MCF 10A (cell line): ENCODE data around the gene TTC24. TPM values are rescaled to one million over a fixed set of nuclear protein-coding genes. Genes with fewer than 3 reads are reported as not detected.

Experiments used
- BruUV-seq: library from RNA; stranded (reverse); fragments of 400-500 nt; replicated peaks from 2 replicates; lab custom pipeline; 2021; lab: Mats Ljungman, UMichigan
- CTCF ChIA-PET: fragments of 300-600 bp; sonication (Branson Sonifier 250); formaldehyde crosslinking; extraction: SDS; loops from one replicate; lab custom pipeline; 2021; ENCODE audit warnings: antibody characterized with exemption, inconsistent platforms; lab: Yijun Ruan, JAX
- POLR2A ChIA-PET: fragments of 300-600, 350-650 bp; sonication (Branson Sonifier 250); formaldehyde crosslinking; extraction: SDS; loops from one replicate; lab custom pipeline; 2020; ENCODE audit warnings: antibody characterized with exemption, inconsistent platforms; lab: Yijun Ruan, JAX
- DNase-seq: peaks from one replicate; pipeline ENCODE4 v3.0.0-alpha.2; 2018; ENCODE audit not compliant: unreplicated experiment
- H3K27ac Mint-ChIP-seq: one replicate; pipeline ENCODE4 v1.8.0; 2022; ENCODE audit warnings: mild to moderate bottlenecking, low read depth, mixed read lengths; ENCODE audit not compliant: unreplicated experiment
- H3K27me3 Mint-ChIP-seq: one replicate; pipeline ENCODE4 v1.8.0; 2022; ENCODE audit warnings: mixed read lengths; ENCODE audit not compliant: insufficient read depth, unreplicated experiment
- H3K36me3 Mint-ChIP-seq: one replicate; pipeline ENCODE4 v1.8.0; 2022; ENCODE audit warnings: mild to moderate bottlenecking, moderate library complexity, mixed read lengths; ENCODE audit not compliant: insufficient read depth, unreplicated experiment
- H3K4me1 Mint-ChIP-seq: one replicate; pipeline ENCODE4 v1.8.0; 2022; ENCODE audit warnings: mixed read lengths; ENCODE audit not compliant: insufficient read depth, unreplicated experiment
- H3K4me3 Mint-ChIP-seq: one replicate; pipeline ENCODE4 v1.8.0; 2022; ENCODE audit warnings: mild to moderate bottlenecking, moderate library complexity, mixed read lengths; ENCODE audit not compliant: unreplicated experiment
- H3K9me3 Mint-ChIP-seq: one replicate; pipeline ENCODE4 v1.8.0; 2022; ENCODE audit warnings: mixed read lengths; ENCODE audit not compliant: unreplicated experiment
- CTCF ChIP-seq: fragments of 200-600 bp; IDR thresholded peaks from one replicate; pipeline ENCODE4 v1.8.0; 2022; ENCODE audit warnings: antibody characterized with exemption, mild to moderate bottlenecking; ENCODE audit not compliant: unreplicated experiment
- intact Hi-C: fragments of 100-400 bp; cut with micrococcal nuclease; formaldehyde crosslinking; loops from 2 replicates; pipeline ENCODE4 v1.14.1; 2022
- total RNA-seq: library from RNA; stranded (reverse); gene quantifications from 2 replicates; pipeline ENCODE4 v1.2.3, GENCODE V29; 2022

The TTC24 gene
- total RNA-seq, 1 experiment from 2014 or later, result not detected

- TF ChIP-seq CTCF, result no peak
- Mint-ChIP-seq H3K27me3 (no peaks in the 10 kb centered on the region), H3K36me3 (no peaks in the 10 kb centered on the region), H3K4me3 (no peak overlapping the region), H3K4me1 (peaks cover 6% of the 10 kb centered on the region), H3K27ac (no peak overlapping the region), H3K9me3 (no peaks in the 10 kb centered on the region)
- BruUV-seq, result no TSS peak
- intact Hi-C loops, result no loop called here
- ChIA-PET POLR2A (interaction anchor here (0.6 to 3.8 kb wide), 4 partner anchors 9 to 81 kb away, joined by 3 to 25 read pairs (median 5); partner anchors contain the start of genes GPATCH4 and NAXE), CTCF (interaction anchor here (0.6 to 2.8 kb wide), 13 partner anchors 10 to 1751 kb away, joined by 3 to 18 read pairs (median 5); partner anchors contain the start of gene NAXE)
- no peak for DNase-seq
Measured at GRCh38 chr1:156582388-156583017, 3.0 kb downstream of the TTC24 start.

GRCh38 chr1:156583821-156584622, 4.5 kb downstream of the TTC24 start:
- Mint-ChIP-seq H3K4me3 (no peak overlapping the region), H3K27me3 (no peaks in the 10 kb centered on the region), H3K36me3 (no peaks in the 10 kb centered on the region), H3K27ac (peak overlapping the region; percentile 75), H3K4me1 (peaks cover 6% of the 10 kb centered on the region), H3K9me3 (no peaks in the 10 kb centered on the region)
- no TSS peak for BruUV-seq
- intact Hi-C loops, result loop anchor here (1.0 kb wide), 1 partner anchor 24 kb away; no protein-coding TSS in a partner anchor
- POLR2A ChIA-PET, result interaction anchor here (0.7 kb wide), 1 partner anchor 71 kb away, joined by 3 read pairs; no protein-coding TSS in a partner anchor
- TF ChIP-seq CTCF, result peak; percentile 98
- CTCF ChIA-PET, result interaction anchor here (0.6 to 5.9 kb wide), 13 partner anchors 8 to 210 kb away, joined by 3 to 64 read pairs (median 3); partner anchors contain the start of genes GPATCH4 and NAXE
- peak; percentile 89 for DNase-seq

- Mint-ChIP-seq H3K4me1 (peaks cover 6% of the 10 kb centered on the region), H3K4me3 (no peak overlapping the region), H3K9me3 (no peaks in the 10 kb centered on the region), H3K36me3 (no peaks in the 10 kb centered on the region), H3K27me3 (no peaks in the 10 kb centered on the region), H3K27ac (no peak overlapping the region)
- POLR2A ChIA-PET, result interaction anchor here (0.7 to 2.8 kb wide), 3 partner anchors 17 to 95 kb away, joined by 3 to 17 read pairs (median 3); partner anchors contain the start of gene GPATCH4
- CTCF ChIA-PET, result interaction anchor here (0.5 to 5.9 kb wide), 12 partner anchors 10 to 207 kb away, joined by 3 to 64 read pairs (median 3); partner anchors contain the start of gene GPATCH4
- BruUV-seq, result no TSS peak
- intact Hi-C loops, result loop anchor here (1.0 kb wide), 1 partner anchor 23 kb away; no protein-coding TSS in a partner anchor
- DNase-seq, result no peak
- no peak for TF ChIP-seq CTCF
Measured at GRCh38 chr1:156584813-156585212, 5.3 kb downstream of the TTC24 start.

- POLR2A ChIA-PET, result interaction anchor here (0.6 to 2.8 kb wide), 8 partner anchors 15 to 129 kb away, joined by 3 to 17 read pairs (median 4); partner anchors contain the start of gene GPATCH4
- peaks cover 13% of the 10 kb centered on the region for H3K4me1 Mint-ChIP-seq
- no peaks in the 10 kb centered on the region for H3K36me3 Mint-ChIP-seq
- no peak for TF ChIP-seq CTCF
- DNase-seq, result no peak
- CTCF ChIA-PET, result interaction anchor here (0.6 to 5.9 kb wide), 25 partner anchors 12 to 1549 kb away, joined by 3 to 64 read pairs (median 4); partner anchors contain the start of genes GPATCH4, HAPLN2 and NES
- H3K9me3 Mint-ChIP-seq, result no peaks in the 10 kb centered on the region
- no TSS peak for BruUV-seq
- no peaks in the 10 kb centered on the region for H3K27me3 Mint-ChIP-seq
- peak overlapping the region; percentile 27 for H3K27ac Mint-ChIP-seq
- intact Hi-C loops, result no loop called here
- H3K4me3 Mint-ChIP-seq, result no peak overlapping the region
Measured at GRCh38 chr1:156586323-156586722, 6.8 kb downstream of the TTC24 start.
